Liver (tissue), 9 donors: ENCODE measurements around the gene ACIN1. TPM values are rescaled to one million over a fixed set of nuclear protein-coding genes. Genes with fewer than 3 reads are reported as not detected.

ENCODE experiments used
- DNase-seq: peaks from one replicate; pipeline ENCODE4 v3.0.0-alpha.2; 2017; ENCODE audit warnings: low spot score
- H3K27ac ChIP-seq, 2 donors: one replicate each; pipeline ENCODE4 v1.7.0; 2013; ENCODE audit warnings: inconsistent platforms in 2 of 2, low read length in 2 of 2, control low read depth in 1 of 2, low read depth in 1 of 2, mild to moderate bottlenecking in 1 of 2
- H3K27me3 ChIP-seq, 4 donors: one replicate each; pipeline versions ENCODE4 v1.6.1 to v1.7.0; 2013; ENCODE audit warnings: low read length in 3 of 4, inconsistent platforms in 1 of 4, mild to moderate bottlenecking in 1 of 4, moderate library complexity in 1 of 4; ENCODE audit not compliant: control insufficient read depth in 4 of 4, insufficient read depth in 4 of 4
- H3K36me3 ChIP-seq, 4 donors: one replicate each; pipeline versions ENCODE4 v1.6.1 to v1.7.0; 2013; ENCODE audit warnings: low read length in 3 of 4, mild to moderate bottlenecking in 3 of 4, low read depth in 1 of 4, moderate library complexity in 1 of 4; ENCODE audit not compliant: control insufficient read depth in 4 of 4, insufficient read depth in 3 of 4
- H3K4me1 ChIP-seq, 4 donors: one replicate each; pipeline versions ENCODE4 v1.6.1 to v1.7.0; 2013; ENCODE audit warnings: low read length in 3 of 4, mild to moderate bottlenecking in 3 of 4, moderate library complexity in 1 of 4; ENCODE audit not compliant: control insufficient read depth in 4 of 4, insufficient read depth in 4 of 4
- H3K4me3 ChIP-seq, 3 donors: one replicate each; pipeline versions ENCODE4 v1.6.1 to v1.7.0; 2013; ENCODE audit warnings: low read length in 3 of 3, control low read depth in 1 of 3, low read depth in 1 of 3, mild to moderate bottlenecking in 1 of 3
- H3K9ac ChIP-seq, 2 donors: one replicate each; pipeline ENCODE4 v1.7.0; 2013; ENCODE audit warnings: low read length in 2 of 2, mild to moderate bottlenecking in 2 of 2, moderate library complexity in 2 of 2, control low read depth in 1 of 2, low read depth in 1 of 2
- H3K9me3 ChIP-seq, 4 donors: one replicate each; pipeline versions ENCODE4 v1.6.1 to v1.7.0; 2013; ENCODE audit warnings: low read length in 3 of 4; ENCODE audit not compliant: control insufficient read depth in 4 of 4
- CTCF ChIP-seq: fragments of 150-350 bp; IDR thresholded peaks from 2 replicates; pipeline ENCODE4 v1.5.1; 2017; ENCODE audit warnings: improper control_type of control experiment, low read depth, low read length; ENCODE audit not compliant: missing input control
- EGR1 ChIP-seq, 2 donors: IDR thresholded peaks; 2 replicates each; pipeline ENCODE4 v1.6.1; 2016 to 2018; ENCODE audit warnings: antibody characterized with exemption in 2 of 2, low read depth in 2 of 2
- FOXA1 ChIP-seq: IDR thresholded peaks from 2 replicates; pipeline ENCODE4 v1.6.1; 2016; ENCODE audit warnings: antibody characterized with exemption
- FOXA2 ChIP-seq: IDR thresholded peaks from 2 replicates; pipeline ENCODE4 v1.6.1; 2016; ENCODE audit warnings: antibody characterized with exemption
- GABPA ChIP-seq, 2 donors: IDR thresholded peaks in 1 of 2; conservative IDR thresholded peaks in 1 of 2; 2 replicates each; pipeline ENCODE4 v1.6.1; 2016; ENCODE audit warnings: antibody characterized with exemption in 2 of 2, mild to moderate bottlenecking in 1 of 2, moderate library complexity in 1 of 2
- HNF4A ChIP-seq, 2 donors: conservative IDR thresholded peaks; 2 replicates each; pipeline ENCODE4 v1.6.1; 2016; ENCODE audit warnings: antibody characterized with exemption in 2 of 2, mild to moderate bottlenecking in 2 of 2
- HNF4G ChIP-seq: IDR thresholded peaks from 2 replicates; pipeline ENCODE4 v1.6.1; 2016; ENCODE audit warnings: antibody characterized with exemption
- JUND ChIP-seq, 2 donors: IDR thresholded peaks; 2 replicates each; pipeline ENCODE4 v1.6.1; 2016; ENCODE audit warnings: antibody characterized with exemption in 2 of 2
- MAX ChIP-seq: IDR thresholded peaks from 2 replicates; pipeline ENCODE4 v1.6.1; 2016; ENCODE audit warnings: antibody characterized with exemption
- NR2F2 ChIP-seq: IDR thresholded peaks from 2 replicates; pipeline ENCODE4 v1.6.1; 2016; ENCODE audit warnings: antibody characterized with exemption
- RAD21 ChIP-seq, 2 donors: IDR thresholded peaks; 2 replicates each; pipeline ENCODE4 v1.6.1; 2016; ENCODE audit warnings: antibody characterized with exemption in 2 of 2, mild to moderate bottlenecking in 2 of 2
- REST ChIP-seq: IDR thresholded peaks from 2 replicates; pipeline ENCODE4 v1.6.1; 2016; ENCODE audit warnings: antibody characterized with exemption, mild to moderate bottlenecking
- RXRA ChIP-seq, 2 donors: IDR thresholded peaks; 2 replicates each; pipeline ENCODE4 v1.6.1; 2017 to 2018; ENCODE audit warnings: antibody characterized with exemption in 2 of 2, mild to moderate bottlenecking in 1 of 2
- SP1 ChIP-seq: IDR thresholded peaks from 2 replicates; pipeline ENCODE4 v1.6.1; 2018; ENCODE audit warnings: antibody characterized with exemption, mild to moderate bottlenecking
- YY1 ChIP-seq: IDR thresholded peaks from 2 replicates; pipeline ENCODE4 v1.6.1; 2016; ENCODE audit warnings: antibody characterized with exemption, mild to moderate bottlenecking
- WGBS: extraction: QIAGEN DNeasy Blood & Tissue Kit; methylation state at CpG from one replicate; pipeline ENCODE4 v1.1.7; 2013; 5-methylcytosine and 5-hydroxymethylcytosine counted together
- polyA plus RNA-seq, 2 donors: library from polyadenylated mRNA; stranded (reverse) in 1 of 2; unstranded in 1 of 2; fragments of 200-250 nt in 1 of 2; fragments of >200 nt in 1 of 2; fragmentation: Nextera tagmentation in 1 of 2; extraction: Ambion mirVana in 1 of 2; gene quantifications; one replicate each; pipeline versions ENCODE4 v1.2.1 to v1.2.3, GENCODE V29; 2013 to 2015
- total RNA-seq, 2 donors: library from RNA; depleted of rRNA; stranded (reverse); fragments of >200 nt; gene quantifications; one replicate each; pipeline ENCODE4 v1.2.3, GENCODE V29; 2014
- donor health status: healthy.
- donor health status: healthy.
- donor health status: healthy.
- donor health status: healthy.
- donor health status: healthy.

The ACIN1 gene
- total and polyA plus RNA-seq, 4 donors, result 8.1 to 50.6 (median 37.1) TPM

- no peak for TF ChIP-seq NR2F2
- TF ChIP-seq HNF4G, result no peak
- TF ChIP-seq JUND (IDR thresholded peaks at IDR 0.05), result no peak
- no peak for TF ChIP-seq EGR1 (IDR thresholded peaks at IDR 0.05; ENCODE audit: low read depth in 2 of 2)
- TF ChIP-seq HNF4A (conservative IDR thresholded peaks at IDR 0.05), result no peak
- TF ChIP-seq FOXA2, result no peak
- no peak for TF ChIP-seq CTCF
- TF ChIP-seq SP1, result no peak
- TF ChIP-seq RXRA (IDR thresholded peaks at IDR 0.05), result no peak
- TF ChIP-seq GABPA (IDR thresholded peaks at IDR 0.05 in 1 of 2, conservative IDR thresholded peaks at IDR 0.05 in 1 of 2), result no peak
- TF ChIP-seq MAX, result no peak
- no peak for TF ChIP-seq YY1
- Histone ChIP-seq H3K36me3 (no peaks in the 10 kb centered on the region), H3K9ac (no peak overlapping the region), H3K4me3 (no peak overlapping the region), H3K4me1 (peaks cover 0 to 5% (median 2%) of the 10 kb centered on the region in 4 donors), H3K27me3 (no peaks in the 10 kb centered on the region), H3K9me3 (no peaks in the 10 kb centered on the region), H3K27ac (no peak overlapping the region)
- peak; percentile 76 for DNase-seq
- 66% methylated on average over 8 of the region's 8 CpGs for WGBS
Observed at GRCh38 chr14:23123419-23123818, 28.5 kb upstream of the ACIN1 start.

- Histone ChIP-seq H3K27ac (no peak overlapping the region), H3K4me3 (no peak overlapping the region), H3K27me3 (no peaks in the 10 kb centered on the region), H3K9me3 (no peaks in the 10 kb centered on the region), H3K36me3 (no peaks in the 10 kb centered on the region), H3K9ac (no peak overlapping the region), H3K4me1 (peaks cover 0 to 5% (median 2%) of the 10 kb centered on the region in 4 donors)
- DNase-seq, result no peak
- 87% methylated on average over 6 of the region's 6 CpGs for WGBS
- TF ChIP-seq MAX, result no peak
- no peak for TF ChIP-seq REST
- no peak for TF ChIP-seq RAD21 (IDR thresholded peaks at IDR 0.05)
- TF ChIP-seq FOXA1, result no peak
- TF ChIP-seq GABPA (IDR thresholded peaks at IDR 0.05 in 1 of 2, conservative IDR thresholded peaks at IDR 0.05 in 1 of 2), result no peak
- TF ChIP-seq HNF4G, result no peak
- no peak for TF ChIP-seq JUND (IDR thresholded peaks at IDR 0.05)
- no peak for TF ChIP-seq HNF4A (conservative IDR thresholded peaks at IDR 0.05)
Observed at GRCh38 chr14:23122086-23122485, 27.1 kb upstream of the ACIN1 start.
